NCI-H748 (cell line): Measurements from ENCODE around the gene ELK1.
A peak's percentile ranks its signal among the peaks of the same experiment; 100 is the strongest.

Experiments used
- DNase-seq: peaks from one replicate; lab custom pipeline; 2025; ENCODE audit not compliant: unreplicated experiment; lab: John Stamatoyannopoulos, UW

Gene ELK1

GRCh38 chrX:47646636-47647035 is 3.7 kb downstream of the ELK1 start:
- DNase-seq, result no peak

DNA sequence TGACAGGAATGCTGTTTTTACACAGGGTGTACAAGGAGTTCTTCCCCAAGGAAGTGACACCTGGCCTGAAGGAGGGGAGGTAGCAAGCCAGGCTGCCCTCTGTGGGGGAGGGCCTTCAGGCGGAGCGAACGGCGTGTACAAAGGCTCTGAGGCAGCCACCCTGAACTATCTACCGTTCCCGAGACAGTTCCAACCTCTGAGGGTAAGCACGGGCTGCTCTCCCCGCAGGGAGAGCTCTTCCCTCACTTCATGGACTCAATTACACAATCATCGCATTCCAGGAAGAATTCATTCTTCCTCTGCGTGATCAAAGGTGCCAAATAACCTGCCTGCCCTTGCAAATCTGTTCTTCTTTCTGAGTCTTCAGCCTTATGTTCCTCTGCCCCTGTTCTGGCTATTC is 4.8 kb downstream of the ELK1 start:
- no peak for DNase-seq

DNA sequence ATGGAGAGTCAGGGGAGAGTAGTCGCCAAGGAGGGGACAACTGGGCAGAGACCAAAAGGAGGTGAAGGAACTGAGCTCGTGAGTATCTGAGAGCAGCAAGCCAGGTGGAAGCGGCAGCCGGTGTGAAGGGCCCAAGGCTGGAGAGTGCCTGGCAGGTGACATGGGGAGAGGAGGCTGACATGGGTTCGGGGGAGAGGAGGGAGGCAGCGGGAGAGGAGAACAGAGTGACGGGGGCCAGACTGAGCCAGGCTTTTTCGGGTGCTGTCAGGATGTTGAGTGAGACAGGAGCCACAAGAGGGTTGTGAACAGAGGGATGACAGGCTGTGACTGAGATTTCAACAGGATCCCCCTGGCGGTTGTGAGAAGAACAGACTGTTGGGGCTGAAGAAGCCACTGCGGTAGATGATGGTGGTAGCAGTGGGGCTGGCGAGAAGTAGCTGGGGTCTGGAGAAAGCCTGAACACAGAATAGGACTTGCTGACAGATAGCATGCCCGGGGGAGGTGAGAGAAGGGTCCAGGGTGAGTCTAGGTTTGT is 5.7 kb downstream of the ELK1 start:
- no peak for DNase-seq

DNA sequence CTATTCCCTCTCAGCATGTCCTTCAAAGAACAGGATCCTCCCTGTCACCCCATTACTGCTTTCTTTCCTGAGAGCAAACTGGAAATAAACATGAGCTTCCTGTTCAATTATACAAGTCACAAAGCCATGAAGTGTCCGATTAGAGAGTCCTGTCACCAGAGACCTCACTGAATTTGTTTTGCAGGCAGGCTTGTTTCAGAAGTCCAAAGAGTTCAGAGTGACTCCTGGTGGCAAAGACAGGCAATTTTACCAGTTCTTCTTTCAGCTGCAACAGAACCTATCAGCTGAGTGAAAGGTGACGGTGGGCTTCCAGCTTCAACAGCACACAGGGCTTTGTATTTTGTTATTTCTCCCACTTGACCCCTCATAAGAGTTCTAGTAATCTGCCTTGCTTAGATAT is 6.4 kb downstream of the ELK1 start:
- no peak for DNase-seq

DNA sequence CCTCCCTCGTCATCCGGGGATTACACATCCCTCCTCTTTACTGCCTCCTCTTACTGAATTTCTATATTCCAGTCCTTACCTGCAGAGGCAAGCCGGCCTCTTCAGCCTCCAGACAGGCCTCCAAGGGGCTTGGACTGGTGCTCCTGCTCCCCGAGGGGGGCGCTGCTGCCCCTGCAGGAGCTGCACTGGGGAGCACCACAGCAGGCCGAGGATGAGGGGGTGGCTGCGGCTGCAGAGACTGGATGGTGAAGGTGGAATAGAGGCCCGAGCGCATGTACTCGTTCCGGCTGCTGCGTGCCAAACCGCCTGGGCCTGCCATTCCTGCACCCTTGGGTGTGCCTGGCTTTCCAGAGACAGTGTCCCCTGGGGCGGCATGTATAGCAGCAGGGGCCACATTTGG is 11.5 kb downstream of the ELK1 start:
- DNase-seq, result no peak

DNA sequence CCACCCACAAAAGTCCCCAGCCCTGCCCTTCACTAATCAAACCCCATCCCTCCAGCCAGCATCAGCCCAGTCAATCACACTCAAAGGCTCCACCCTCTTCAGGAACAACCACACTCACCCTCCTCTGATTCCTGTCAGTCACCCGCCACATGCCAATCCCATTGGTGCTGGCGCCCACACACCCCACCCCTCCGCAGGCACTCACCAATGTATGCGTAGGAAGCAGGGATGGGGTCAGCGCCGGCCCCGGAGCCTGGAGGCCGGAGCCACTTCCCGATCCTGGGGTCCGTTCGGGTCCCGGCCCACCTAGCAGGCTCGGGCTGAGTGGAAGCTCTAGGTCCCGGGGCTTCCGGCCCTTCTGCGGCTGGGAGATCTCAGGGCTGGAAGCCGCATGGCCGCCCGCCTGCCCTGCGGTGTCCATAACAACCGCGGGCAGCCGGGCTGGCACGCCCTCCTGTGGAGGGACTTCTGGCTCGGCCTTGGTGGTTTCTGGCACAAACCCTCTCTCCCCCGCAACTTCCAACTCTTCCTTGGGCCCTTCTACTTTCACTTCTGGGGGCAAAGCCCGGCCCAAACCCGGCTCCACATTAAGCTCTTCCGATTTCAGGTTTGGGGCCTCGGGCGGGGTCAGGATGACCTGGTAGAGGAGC is 12.7 kb downstream of the ELK1 start:
- DNase-seq, result no peak

- DNase-seq, result no peak
Measured at GRCh38 chrX:47634871-47635575, 15.3 kb downstream of the ELK1 start.

- no peak for DNase-seq
Measured at GRCh38 chrX:47633689-47634590, 16.4 kb downstream of the ELK1 start.

DNA sequence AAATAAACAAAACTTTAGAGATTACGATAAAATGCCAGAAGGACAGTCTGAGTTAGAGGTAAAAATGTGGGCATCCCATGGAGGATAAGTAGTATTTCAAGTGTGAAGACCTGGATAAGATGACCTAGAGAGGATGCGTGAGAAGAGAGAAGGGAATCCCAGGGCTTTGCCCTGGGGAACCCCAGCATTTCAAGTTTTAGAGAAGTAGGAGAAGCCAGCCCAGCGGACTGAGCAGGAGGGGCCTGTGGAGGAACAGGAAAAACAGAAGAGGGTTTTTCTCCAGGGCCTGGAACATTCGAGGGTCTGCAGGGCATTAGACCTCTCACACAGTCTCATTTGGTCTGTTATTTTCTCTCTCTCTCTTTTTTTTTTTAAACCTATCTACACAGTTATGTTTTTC is 17.7 kb downstream of the ELK1 start:
- DNase-seq, result no peak

DNA sequence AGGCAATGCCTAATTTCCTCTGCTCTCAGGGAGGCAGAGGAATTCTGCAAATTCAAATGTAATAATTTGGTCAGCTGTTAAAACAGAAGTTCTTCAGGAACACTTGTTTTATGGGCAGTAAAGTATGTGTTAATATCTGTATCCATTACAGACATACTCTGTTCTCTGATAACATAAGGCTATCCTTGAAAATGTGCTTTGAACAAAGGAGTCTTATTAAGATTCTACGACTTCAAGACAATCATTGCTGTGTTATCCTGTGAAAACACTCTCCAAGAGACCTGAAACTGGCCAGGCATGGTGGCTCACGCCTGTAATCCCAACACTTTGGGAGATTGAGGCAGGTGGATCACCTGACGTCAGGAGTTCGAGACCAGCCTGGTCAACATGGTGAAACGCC is 18.7 kb downstream of the ELK1 start:
- no peak for DNase-seq

GRCh38 chrX:47629419-47630200 is 20.8 kb downstream of the ELK1 start, which contains the start of gene CFP:
TSS of gene CFP (minus strand) at chrX:47629930. CDS start at chrX:47629844, 86 bp downstream.
- no peak for DNase-seq

GRCh38 chrX:47628982-47629381 is 21.4 kb downstream of the ELK1 start:
- no peak for DNase-seq

DNA sequence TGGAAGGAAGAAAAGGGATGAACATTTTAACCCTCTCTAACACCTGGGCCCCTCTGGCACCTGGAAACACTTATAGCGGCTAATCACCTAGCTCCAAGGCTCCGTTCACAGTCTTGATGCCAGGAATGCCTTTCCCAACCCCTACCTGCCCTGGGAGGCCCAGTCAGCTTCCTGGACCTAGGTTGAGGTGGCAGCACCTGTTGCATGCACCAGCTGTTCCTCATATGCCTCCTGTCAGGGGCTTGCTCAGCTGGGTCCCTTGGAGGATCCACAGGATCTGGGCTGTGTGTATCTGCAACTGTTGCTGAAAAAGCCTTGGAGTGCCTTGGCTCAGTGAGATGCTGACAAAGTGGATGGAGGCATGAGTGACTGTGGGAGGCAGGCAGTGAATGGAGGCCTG is 25.0 kb downstream of the ELK1 start:
- DNase-seq, result no peak

GRCh38 chrX:47623540-47624027 is 26.8 kb downstream of the ELK1 start:
- DNase-seq, result peak; percentile 93

DNA sequence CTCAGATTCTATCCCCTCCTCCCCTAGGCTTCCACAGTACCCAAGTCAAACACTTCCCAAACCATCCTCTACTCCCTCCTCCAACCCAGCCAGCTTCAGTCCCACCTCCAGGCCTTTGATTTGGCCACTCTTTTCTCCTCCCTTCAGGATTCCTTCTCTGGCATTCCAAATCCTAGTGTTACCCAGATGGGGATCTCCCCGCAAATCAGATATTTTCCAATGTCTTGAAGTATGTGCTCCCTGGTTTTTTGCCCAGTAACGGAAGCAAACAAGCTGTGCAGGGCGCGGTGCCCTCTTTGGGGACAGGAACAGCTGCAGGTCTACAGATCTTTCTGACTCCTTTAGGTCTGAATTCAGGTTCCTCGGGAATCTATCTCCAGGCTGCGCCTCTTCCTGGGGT is 28.5 kb downstream of the ELK1 start:
- DNase-seq, result no peak

GRCh38 chrX:47620303-47620685 is 30.1 kb downstream of the ELK1 start:
- DNase-seq, result no peak

DNA sequence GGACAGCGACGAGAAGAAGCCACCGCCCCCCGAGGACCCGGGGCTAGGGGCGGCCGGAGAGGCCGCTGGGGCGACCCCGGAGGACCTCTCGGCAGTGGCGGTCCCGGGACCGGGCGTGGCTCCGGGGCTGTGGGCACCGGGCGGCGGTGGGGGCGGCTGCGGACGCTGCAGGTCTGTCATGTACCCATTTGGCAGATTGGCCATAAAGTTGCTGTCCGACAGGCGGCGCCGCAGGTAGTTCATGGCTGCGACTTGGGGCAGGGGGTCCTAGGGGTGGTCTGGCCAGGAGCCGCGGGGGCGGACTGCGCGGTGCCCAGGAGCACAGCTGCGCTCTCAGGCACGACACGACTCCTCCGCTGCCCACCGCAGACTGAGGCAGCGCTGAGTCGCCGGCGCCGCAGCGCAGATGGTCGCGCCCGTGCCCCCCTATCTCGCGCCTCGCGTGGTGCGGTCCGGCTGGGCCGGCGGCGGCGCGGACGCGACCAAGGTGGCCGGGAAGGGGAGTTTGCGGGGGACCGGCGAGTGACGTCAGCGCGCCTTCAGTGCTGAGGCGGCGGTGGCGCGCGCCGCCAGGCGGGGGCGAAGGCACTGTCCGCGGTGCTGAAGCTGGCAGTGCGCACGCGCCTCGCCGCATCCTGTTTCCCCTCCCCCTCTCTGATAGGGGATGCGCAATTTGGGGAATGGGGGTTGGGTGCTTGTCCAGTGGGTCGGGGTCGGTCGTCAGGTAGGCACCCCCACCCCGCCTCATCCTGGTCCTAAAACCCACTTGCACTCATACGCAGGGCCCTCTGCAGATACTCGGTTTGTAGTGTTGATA is 30.7 kb downstream of the ELK1 start, which contains the start of gene SYN1:
Gene SYN1, minus strand, starts transcription at position 372 of the 817 bp plus-strand sequence. Its CDS starts 129 bp downstream, at position 243.
- peak; percentile 91 for DNase-seq

DNA sequence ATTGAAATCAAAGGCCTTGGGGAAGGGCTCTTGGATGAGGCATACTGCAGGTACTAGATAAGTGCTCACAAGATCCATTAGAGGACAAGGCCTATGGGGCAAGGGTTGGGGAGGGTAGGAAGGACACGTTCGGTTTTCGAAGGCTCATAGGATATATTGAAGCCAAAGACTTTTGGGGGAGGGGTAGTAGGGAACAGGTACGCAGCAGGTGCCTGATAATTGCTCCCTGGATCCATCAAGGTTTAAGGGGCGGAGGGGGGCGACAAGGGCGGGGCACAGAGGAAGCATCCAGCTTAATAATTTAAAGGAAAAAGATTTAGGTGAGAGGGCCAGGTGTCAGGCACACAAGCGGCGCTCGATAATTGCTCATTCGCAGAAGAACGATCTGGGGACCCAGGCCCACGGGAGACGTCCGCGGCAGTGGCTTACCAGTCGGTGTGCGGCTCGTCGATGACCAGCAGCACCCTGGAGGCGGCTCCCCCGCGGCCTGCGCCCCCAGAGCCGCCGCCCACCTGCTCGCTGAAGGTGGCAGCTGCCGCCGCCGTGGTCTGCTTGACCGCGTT is 31.4 kb downstream of the ELK1 start:
- no peak for DNase-seq

DNA sequence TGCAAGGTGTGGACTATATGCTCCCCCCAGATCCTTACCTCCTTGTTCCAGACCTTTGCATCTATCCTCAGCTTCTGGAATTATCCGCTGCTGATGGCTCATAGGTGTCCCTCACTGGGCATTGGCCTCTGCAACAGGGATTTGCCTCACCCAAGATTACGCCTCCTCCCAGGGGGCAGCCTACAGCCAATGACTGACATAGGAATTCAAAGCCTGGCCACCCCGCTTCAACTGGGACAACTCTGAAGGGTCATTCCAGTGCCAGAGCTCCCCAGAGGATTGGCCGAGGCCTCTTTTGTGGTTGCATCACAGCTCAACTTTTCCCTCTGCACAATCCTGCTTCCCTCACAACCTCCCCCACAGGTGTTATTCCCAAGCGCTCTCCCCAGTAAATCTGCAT is 35.7 kb downstream of the ELK1 start:
- DNase-seq, result no peak
